GM19238 (cell line): ENCODE data around the gene TMEFF2.

Experiments used
- DNase-seq: peaks from one replicate; pipeline ENCODE4 v3.0.0; 2011; ENCODE audit warnings: low spot score; ENCODE audit not compliant: insufficient read length

The TMEFF2 gene

DNA sequence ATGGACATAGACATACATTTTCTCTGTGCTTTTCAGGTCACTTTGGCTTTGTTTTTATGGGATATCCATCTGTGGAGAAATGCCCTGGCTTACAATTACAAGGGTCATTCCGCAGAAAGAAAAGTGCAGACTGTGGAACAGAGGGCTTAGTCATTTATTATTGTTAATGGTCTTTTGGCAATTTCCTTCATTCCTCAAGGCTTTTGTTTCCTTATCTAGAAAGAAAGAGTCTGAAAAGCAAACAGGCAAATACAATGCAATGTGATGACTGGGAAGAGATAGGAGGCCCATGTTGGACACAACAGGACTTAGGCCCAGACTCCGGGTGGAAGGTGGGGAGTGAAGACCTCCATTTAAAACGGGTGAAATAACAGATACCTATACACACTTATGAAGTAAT lies 218.3 kb downstream of the TMEFF2 start:
- DNase-seq = no peak

DNA sequence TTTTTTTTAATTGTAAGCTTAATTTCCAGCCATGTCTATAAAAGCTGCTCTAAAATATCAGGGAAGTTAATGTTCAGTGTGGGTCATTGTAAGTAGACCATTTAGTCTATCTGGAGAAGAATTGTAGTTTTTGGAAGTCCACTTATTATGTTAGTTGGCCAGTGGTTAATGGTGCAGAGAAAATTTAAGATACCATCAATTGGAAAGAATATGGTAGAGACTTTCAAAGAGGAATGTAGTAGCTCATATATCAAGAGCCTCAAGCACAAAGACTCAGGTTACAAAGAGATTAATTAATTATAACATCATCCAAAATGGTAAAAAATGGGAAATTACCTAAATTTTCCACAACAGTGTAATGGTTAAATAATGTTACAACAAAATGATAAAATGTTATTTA lies 220.1 kb downstream of the TMEFF2 start:
- DNase-seq = no peak

DNA sequence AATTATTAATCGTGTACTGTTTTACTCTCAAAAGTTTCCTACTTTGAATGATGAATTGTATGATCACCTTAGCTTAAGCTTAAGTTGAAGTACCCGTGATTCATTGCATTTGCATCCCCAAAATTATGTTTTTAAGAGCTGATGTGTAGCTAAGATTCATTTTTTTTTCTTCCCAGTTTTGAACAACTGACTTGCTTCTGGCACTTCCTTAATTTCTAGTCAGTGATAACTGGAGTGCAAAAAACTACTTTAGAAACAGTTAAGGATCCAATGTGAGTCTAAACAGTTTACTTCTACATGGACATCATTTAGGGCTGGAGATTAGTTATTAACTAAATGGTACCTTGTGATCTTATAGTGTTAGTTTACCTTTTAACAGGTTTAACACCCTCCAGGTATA lies 223.9 kb downstream of the TMEFF2 start:
- no peak for DNase-seq

DNA sequence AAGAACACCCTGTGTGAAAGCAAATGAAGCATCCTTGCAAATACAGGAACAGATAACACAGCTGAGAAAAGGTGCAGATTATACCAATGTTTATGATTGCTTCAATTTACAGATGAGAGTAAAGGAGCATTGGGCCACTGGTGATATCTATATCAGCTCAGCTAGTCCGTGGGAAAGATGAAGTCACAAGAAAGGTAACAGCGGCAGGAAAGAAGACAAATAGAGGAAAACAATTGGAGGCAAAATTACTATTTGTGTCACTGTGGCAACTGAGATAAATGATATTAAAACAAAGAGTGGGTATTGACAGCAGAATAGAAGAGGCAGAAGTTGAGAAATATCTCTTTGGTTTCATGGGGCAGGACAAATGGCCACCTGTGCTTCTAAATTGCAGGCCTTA lies 226.6 kb downstream of the TMEFF2 start:
- no peak for DNase-seq

DNA sequence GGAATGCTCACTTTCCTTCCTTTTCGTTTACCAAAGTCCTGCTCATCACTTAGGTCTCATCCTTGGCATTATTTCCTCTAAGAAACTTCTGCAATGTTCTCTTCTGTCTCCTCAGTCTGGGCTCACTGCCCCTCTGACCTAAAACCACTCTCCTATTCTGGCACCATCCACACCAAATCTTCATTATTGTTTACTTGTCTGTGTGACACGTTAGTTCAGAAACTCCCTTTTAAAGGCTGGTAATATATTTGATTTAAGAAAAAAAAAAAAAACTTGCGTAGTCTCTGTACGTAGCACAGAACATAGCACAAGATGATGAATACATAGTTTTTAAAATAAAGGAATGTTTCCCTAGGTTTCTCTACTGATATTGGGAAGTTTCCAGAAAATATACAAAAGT lies 229.0 kb downstream of the TMEFF2 start:
- no peak for DNase-seq

DNA sequence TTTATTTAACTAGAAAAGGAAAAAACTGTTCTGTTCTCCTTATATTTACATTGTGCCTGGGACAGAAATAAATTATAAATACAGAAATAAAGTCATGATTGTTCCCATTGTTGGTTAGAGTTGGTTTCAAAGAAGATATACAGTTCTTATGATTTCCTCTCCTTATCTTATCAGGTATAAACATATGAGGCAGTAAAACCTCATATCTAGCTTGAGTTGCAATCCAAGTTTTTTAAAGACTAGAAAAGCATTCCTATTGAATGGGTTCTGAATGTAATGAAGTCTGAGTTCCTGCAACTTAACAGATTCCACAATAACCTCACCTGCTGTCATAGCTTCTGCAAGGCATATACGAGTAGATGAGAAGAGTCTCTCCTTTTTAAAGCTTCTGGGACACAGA lies 233.2 kb downstream of the TMEFF2 start:
- DNase-seq = no peak

DNA sequence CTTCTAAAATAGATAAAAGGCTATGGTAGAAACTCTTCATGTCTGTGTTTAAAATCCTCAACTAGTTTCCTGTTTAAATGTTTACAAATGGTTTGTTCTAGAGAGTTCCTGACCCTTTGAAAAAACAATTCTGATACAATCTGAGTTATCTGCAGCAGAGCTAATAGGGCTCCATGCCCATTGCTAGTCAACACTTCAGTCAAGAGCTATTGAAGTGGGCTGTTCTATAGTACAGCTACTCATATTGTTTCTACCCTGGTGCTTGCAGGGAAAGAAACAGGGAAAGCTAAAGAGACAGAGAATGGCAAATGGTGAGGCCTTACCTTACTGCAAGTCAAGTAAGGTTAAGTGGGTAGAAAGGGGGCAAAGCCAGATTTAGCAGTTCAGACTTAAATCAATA lies 235.5 kb downstream of the TMEFF2 start:
- no peak for DNase-seq

DNA sequence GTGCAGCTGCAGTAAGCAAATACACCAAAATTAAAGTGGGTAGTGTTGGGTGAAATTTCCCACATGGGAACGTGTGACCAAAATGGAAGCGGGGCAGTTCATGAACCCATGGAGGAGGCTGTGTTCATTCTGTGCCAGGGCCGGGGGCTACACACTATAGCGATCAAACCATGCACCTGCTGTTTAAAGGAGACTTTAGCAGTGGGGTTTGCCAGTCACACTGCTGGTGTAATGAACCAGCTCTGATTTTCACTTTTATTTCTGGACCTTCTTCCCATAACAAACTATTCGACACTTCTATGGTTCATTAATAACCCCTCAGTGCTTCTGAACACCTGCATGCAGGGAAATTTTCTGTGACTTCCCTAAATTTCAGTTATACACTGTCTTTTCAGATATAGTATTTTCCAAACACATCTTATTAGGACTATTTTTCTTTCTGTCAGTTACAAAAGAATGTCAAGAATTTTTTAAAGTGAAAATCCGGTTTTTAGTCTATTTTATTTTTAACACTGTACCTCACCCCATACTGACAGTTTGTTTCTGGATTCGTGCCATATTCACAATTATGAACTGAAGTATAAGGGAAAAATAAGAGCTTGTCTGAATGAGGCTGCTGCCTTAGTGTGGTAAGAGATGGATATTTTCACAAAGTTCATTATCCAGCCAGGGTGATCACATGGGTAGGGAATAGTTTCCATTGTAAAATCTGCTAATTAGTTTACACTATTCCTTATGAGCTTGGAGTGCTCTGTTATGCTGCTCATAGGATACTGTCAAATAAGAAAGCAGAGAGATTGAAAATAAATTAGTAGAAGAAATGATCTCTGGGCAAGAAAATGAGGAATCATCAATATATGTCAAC lies 236.5 kb downstream of the TMEFF2 start:
- DNase-seq = no peak

DNA sequence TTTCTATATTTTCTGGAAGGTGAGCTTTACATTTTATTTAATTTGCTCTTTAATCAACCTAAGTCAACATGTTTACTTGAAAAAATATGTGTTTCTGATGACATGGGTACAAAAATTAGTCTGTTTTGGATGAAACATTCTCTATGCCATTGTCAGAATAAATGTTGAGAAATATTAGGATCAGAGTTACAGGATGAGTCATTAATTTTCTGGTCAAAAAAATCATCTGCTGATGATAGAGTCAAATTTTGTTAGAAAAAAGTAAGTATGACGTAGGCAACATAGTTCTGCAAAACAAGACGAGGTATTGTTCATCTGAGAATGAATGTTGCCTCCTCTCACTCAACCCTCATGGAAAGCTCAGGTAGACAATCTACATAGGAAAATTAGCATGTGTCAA lies 240.3 kb downstream of the TMEFF2 start:
- no peak for DNase-seq

DNA sequence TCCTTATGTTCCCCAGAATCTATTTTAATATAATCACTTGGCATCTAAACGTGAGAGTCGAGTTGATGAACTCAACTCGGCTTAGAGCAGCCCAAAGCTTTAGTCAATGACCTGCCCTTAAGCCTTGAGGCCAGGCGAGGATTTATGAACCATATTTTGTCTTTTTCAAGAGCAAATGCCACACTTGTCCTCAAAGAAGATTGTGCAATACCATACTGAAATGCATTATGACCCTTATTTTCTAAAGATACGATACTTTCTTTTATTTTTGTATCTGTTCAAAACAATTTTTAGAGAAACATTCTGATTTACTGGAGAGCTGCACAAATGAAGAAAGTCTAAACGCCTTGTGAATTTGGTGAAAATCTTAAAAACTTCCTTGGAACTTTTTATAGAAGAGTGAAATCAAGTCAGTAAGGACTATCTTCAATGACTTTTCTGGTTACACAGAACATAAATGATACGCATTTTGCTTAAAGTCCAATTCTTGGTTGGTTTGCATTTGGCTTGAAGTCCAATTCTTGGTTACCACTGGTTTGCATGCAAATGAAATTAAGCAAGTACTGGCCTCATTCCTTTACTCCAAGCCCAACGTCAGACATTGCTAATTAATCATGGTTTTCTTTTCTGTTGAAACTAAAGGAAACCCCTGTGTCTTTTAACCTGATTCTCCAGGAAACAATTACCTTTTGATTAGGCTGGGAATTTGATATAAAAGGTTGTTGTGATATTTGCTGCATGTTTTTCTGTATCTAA lies 242.0 kb downstream of the TMEFF2 start:
- no peak for DNase-seq

DNA sequence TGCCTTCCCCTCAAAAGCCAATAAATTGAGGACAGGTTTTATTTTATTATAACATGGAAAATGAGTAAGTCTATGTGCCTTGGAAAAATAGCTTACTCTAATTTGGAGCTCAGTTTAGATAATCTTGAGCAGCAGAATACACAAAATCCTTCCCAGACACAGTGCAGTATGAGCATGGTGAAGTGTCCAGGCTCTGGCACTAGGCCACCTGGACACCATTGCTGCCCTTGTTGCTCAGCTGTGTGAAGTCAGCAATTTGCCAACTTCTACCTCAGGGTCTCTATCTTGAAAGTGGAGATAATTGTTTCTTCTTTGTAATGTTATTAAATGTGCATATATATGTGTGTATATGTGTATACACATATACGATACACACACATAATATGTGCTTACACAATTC lies 242.9 kb downstream of the TMEFF2 start:
- no peak for DNase-seq

DNA sequence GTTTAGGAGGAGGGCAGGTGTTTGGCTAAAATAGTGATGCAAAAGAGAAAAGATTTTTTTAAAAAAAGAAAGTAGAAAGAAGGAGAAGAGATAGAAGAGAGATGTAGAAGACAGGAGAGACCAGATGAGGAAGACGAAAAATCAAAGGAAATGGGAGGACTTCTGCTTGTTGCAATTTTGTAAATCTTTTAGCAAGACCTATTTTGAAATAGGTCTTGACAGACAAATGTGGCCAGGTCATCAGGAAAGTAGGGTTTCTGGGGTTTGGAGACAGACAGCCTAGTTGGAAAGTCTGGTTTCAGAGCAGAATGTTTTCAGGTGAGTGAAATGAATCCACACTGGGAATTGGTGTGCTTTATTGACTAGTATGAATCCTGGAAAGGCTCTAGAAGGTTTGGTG lies 243.4 kb downstream of the TMEFF2 start:
- DNase-seq = no peak

DNA sequence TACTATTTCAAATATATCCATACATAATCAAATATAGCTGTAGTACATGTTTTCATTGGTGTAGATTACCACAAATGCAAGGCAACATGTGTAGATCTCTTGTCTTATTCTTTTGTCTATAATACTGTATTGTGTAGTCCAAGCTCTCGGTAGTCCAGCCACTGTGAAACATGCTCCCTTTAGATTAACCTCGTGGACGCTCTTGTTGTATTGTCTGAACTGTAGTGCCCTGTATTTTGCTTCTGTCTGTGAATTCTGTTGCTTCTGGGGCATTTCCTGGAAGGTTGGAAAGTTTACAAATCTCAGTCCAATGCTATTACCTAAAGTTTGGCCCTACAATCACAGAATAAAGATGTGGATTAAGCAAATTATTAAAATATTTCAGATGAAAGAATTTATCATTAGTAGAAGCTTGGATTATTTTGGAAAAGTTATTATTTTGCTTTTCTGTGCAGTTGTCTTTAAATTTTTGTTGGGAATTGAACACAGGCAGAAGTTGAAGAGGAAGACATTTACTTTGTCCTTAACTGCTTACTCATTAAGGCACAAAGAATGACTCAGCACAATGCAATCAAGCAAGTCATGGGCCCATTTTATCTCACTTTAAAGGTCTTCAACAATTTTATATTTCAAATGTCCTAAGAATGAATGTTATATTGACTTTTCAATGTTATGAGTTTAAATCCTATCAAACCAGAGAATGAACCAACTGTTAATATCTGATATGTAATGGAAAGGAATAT lies 244.4 kb downstream of the TMEFF2 start:
- DNase-seq = no peak

DNA sequence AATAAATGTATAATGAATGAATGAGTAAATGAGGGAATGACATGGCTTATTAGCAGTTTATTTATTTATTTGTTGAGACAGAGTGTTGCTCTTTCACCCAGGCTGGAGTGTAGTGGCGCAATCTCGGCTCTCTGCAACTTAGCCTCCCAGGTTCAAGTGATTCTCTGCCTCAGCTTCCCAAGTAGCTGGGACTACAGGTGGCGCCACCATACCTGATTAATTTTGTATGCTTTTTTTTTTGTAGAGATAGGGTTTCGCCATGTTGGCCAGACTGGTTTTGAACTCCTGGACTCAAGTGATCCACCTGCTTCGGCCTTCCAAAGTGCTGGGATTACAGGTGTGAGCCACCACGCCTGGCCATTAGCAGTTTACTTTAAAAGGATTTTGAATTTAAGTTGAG lies 247.5 kb downstream of the TMEFF2 start:
- DNase-seq = no peak

DNA sequence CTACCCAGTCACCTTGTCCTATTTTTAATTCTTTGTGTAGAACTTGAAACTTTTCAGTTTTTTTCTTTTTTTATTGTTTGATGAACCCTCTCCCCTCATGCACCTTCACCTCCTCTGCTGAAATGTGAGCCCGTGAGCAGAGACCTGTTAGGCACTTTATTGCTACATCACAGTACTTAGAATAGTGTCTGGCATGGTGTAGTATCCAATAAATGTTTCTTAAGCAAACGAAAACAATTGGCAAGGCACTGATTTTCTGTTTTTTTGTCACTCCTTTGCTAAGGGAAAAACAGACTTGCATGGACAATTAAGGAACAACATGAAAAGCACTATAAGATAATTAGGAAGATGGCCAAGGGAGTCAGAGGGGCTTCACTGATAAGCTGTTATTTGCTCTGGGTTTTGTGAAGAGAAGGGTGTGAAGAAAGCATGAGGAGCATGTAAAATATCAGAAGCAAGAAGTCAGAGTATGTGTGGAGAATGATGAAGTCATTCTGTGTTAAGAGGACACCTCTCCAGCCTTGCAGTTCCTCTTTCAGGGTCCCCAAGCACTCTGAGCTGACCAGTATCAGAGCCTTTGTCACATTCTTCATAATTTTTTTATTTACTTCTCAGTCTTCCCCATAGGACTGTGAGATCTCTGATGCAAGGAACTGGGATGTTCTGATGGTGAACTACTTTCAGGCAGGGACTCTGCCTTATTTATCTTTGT lies 248.1 kb downstream of the TMEFF2 start:
- no peak for DNase-seq

DNA sequence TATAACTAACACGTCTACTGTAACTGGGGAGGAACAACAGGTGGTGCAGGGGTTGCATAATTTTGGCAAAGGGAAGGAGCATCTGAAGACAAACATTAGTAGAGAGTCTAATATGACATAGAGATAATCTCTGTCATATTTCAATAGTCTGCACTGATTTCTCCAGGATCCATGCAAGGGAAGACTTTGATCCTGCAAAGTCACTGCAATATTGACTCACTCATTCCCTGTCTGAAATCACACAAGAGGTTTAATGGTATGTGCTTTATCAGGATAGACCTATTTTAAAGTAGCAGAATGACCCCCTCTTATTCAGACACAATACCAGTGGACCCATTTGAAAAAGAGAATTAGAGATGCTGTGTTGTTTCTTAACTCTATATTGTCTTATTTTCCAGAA lies 249.1 kb downstream of the TMEFF2 start:
- no peak for DNase-seq

DNA sequence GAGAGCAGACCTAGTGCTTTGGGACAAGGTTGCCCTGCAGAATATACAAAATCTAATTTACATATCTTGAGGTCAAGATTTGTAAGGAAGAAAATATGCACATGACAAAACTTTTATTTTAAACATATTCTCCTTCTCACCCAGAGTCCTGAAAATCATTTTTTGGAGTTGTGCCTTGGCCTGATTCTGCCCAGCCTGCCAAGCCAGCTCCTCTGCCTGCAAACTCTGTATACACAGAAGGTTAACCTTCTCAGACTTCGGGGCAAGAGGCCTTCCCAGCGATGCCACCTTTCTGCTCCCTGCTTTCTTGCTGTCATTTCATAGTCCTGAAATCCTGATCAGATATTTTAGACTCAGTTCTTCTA lies 252.0 kb downstream of the TMEFF2 start:
- no peak for DNase-seq

DNA sequence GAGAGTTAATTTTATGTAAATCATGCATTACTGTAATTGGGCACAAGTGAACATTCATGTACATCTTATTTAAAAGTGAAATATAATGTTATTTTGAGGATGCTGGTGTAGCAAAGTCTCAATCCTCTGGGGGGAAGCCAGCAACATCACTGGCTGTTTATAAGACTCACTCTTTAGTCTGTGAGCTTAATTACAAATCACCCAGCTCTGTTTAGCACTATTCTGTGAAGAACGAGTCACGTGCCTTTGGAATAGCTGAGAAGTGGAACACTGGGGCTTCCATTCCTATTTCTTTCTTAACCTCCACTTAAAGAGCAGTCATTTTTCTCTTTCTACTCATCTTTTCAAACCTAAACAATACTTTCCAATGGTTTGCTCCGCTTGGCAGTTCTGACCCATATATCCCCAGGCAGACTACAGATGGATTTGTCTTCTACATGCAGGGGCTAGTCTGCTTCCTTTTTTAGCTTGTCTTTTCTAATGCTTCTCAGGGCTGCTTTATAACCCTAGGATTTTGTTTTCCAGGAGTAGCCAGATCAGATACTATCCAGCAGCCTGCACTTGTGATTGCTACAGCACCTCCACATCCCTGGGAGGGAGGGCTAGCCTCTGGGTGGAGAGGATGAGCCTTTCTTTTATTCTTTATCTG lies 252.5 kb downstream of the TMEFF2 start:
- no peak for DNase-seq

DNA sequence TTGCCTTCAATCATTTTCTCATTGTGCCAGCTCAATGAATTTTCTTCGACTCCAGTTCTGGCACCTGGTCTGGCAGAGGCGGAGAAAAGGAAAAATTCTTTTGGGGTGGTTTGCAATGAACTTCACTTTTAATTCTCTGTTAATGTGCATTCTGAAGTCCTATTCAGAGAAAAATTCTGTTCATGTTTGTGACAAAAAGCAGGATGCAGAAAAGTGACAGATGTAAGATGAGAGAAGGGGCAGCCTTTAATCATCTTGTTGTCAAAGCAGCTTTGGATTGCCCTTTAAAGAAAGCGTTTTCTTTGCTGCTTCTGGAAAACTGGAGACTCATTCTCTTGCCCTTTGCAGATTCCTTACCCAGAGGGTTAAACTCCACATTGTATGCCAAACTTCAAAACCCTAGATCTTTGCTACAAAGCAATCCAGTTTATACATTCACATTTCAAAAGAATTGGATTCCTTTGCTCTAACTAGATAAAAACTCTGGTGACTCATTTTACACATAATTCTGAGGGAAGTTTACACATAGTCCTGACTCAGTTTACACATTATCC lies 253.3 kb downstream of the TMEFF2 start:
- no peak for DNase-seq

DNA sequence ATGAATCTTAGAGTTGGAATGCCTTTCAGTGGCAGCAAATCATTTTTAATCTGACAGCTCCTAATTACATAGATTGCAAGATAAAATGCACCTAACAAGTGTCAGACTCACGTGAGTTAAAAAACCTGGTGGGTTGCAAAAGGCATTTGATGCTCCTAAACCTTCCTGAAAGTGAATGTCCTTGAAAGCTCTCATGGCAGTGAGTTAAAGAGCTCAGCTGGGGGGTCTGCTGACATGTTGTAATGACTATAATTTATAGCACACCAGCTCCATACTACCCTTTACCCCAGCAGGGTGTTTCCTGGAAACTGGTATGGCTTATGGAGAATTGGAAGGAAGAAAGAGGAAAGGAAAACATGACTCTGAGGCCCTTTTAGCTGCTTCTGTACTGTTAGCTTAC lies 256.0 kb downstream of the TMEFF2 start:
- DNase-seq = no peak

DNA sequence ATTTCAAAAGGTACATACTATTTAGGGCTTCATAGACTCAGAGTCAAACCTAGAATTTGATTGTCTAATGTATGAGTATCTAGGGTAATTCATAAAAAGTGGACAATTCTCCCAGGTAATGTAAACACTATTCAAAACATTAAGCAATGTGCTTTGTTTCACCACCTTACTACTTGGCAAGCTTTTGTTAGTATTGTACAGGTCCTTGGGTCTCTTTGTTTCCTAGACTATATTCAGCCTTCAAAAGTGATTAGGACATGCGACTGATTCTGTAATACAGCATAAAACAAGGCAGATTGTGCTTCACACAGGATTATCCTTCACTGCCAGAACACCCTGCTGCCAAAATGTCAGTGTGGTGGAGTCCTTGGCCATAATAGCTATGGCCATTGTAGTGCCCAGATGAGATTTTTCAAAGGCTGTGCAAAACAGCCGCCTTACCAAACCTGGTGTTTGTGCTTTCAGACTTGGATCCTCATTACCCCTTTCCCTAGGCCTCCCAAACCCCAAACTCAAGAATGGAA lies 257.8 kb downstream of the TMEFF2 start:
- DNase-seq = no peak
